Neuronal stem cell (in vitro differentiated cells): ENCODE results near the gene PRXL2A.

Experiments
- DNase-seq: peaks from one replicate; pipeline ENCODE4 v3.0.0-alpha.2; 2013; ENCODE audit warnings: low spot score
- H2AFZ ChIP-seq: one replicate; pipeline ENCODE4 v1.6.1; 2013; ENCODE audit warnings: mild to moderate bottlenecking, low read length, inconsistent platforms
- H2AK5ac ChIP-seq: 2 replicates; pipeline ENCODE4 v1.6.1; 2013; ENCODE audit warnings: low read depth, mild to moderate bottlenecking, inconsistent platforms, low read length, moderate library complexity, mixed read lengths
- H2BK120ac ChIP-seq: 2 replicates; pipeline ENCODE4 v1.6.1; 2013; ENCODE audit warnings: low read depth, mild to moderate bottlenecking, inconsistent platforms, low read length, moderate library complexity, mixed read lengths
- H2BK12ac ChIP-seq: one replicate; pipeline ENCODE4 v1.6.1; 2013; ENCODE audit warnings: low read length, inconsistent platforms
- H2BK15ac ChIP-seq: 2 replicates; pipeline ENCODE4 v1.6.1; 2013; ENCODE audit warnings: mild to moderate bottlenecking, low read length, inconsistent platforms, mixed read lengths
- H2BK5ac ChIP-seq: one replicate; pipeline ENCODE4 v1.6.1; 2013; ENCODE audit warnings: inconsistent platforms, mild to moderate bottlenecking, low read length, moderate library complexity
- H3K14ac ChIP-seq: one replicate; pipeline ENCODE4 v1.6.1; 2013; ENCODE audit warnings: low read length, inconsistent platforms
- H3K18ac ChIP-seq: 2 replicates; pipeline ENCODE4 v1.6.1; 2013; ENCODE audit warnings: low read length, inconsistent platforms
- H3K23ac ChIP-seq: 2 replicates; pipeline ENCODE4 v1.6.1; 2013; ENCODE audit warnings: low read depth, mild to moderate bottlenecking, mixed read lengths, low read length, inconsistent platforms; ENCODE audit not compliant: poor library complexity
- H3K27ac ChIP-seq: replicated peaks from 3 replicates; pipeline ENCODE4 v1.5.1; 2013; ENCODE audit warnings: low read length, inconsistent platforms
- H3K27me3 ChIP-seq, 3 experiments: 2 replicates each; pipeline ENCODE4 v1.6.1; 2013; ENCODE audit warnings: low read length in 3 of 3, mild to moderate bottlenecking in 2 of 3, inconsistent platforms in 1 of 3, low read depth in 1 of 3, mixed read lengths in 1 of 3, moderate library complexity in 1 of 3; ENCODE audit not compliant: control insufficient read depth in 3 of 3, insufficient read depth in 3 of 3
- H3K36me3 ChIP-seq, 2 donors: replicated peaks in 1 of 2; 2 replicates each; pipeline ENCODE4 v1.6.1; 2013; ENCODE audit warnings: low read length in 2 of 2; ENCODE audit not compliant: control insufficient read depth in 2 of 2, insufficient read depth in 2 of 2
- H3K4ac ChIP-seq: 2 replicates; pipeline ENCODE4 v1.6.1; 2013; ENCODE audit warnings: inconsistent platforms, mild to moderate bottlenecking, low read length, moderate library complexity
- H3K4me1 ChIP-seq, 2 donors: 1 replicate in 1 of 2; 2 replicates in 1 of 2; pipeline ENCODE4 v1.6.1; 2013; ENCODE audit warnings: low read length in 2 of 2, low read depth in 1 of 2; ENCODE audit not compliant: control insufficient read depth in 2 of 2, insufficient read depth in 1 of 2
- H3K4me2 ChIP-seq: one replicate; pipeline ENCODE4 v1.6.1; 2013; ENCODE audit warnings: mild to moderate bottlenecking, low read length, inconsistent platforms; ENCODE audit not compliant: insufficient read depth, poor library complexity, severe bottlenecking
- H3K4me3 ChIP-seq, 2 donors: 2 replicates each; pipeline ENCODE4 v1.5.1; 2013; ENCODE audit warnings: low read length in 2 of 2, mild to moderate bottlenecking in 2 of 2, inconsistent platforms in 1 of 2, moderate library complexity in 1 of 2
- H3K79me1 ChIP-seq: one replicate; pipeline ENCODE4 v1.6.1; 2013; ENCODE audit warnings: low read depth, mild to moderate bottlenecking, inconsistent platforms, low read length, moderate library complexity
- H3K9ac ChIP-seq: one replicate; pipeline ENCODE4 v1.6.1; 2013; ENCODE audit warnings: mild to moderate bottlenecking, low read depth, low read length, inconsistent platforms; ENCODE audit not compliant: poor library complexity
- H3K9me3 ChIP-seq, 2 donors: replicated peaks in 1 of 2; 2 replicates each; pipeline versions ENCODE3 to v1.6.1; 2013; ENCODE audit warnings: low read length in 2 of 2, mild to moderate bottlenecking in 2 of 2, inconsistent platforms in 1 of 2, low read depth in 1 of 2, mixed read lengths in 1 of 2, moderate library complexity in 1 of 2; ENCODE audit not compliant: control insufficient read depth in 2 of 2, insufficient read depth in 1 of 2
- H4K8ac ChIP-seq: one replicate; pipeline ENCODE4 v1.6.1; 2013; ENCODE audit warnings: low read depth, mild to moderate bottlenecking, inconsistent platforms, low read length, moderate library complexity
- H4K91ac ChIP-seq: one replicate; pipeline ENCODE4 v1.6.1; 2013; ENCODE audit warnings: low read length, low read depth, mild to moderate bottlenecking, inconsistent platforms; ENCODE audit not compliant: poor library complexity
- WGBS, 2 donors: extraction: QIAGEN DNeasy Blood & Tissue Kit; methylation state at CpG; one replicate each; pipeline ENCODE4 v1.1.7; 2013; ENCODE audit warnings: missing lambda C conversion rate in 2 of 2, mixed read lengths in 1 of 2; ENCODE audit not compliant: insufficient read length in 2 of 2, insufficient replicate concordance in 1 of 2; ENCODE audit errors: extremely low coverage in 2 of 2; 5-methylcytosine and 5-hydroxymethylcytosine counted together

Gene PRXL2A

DNA sequence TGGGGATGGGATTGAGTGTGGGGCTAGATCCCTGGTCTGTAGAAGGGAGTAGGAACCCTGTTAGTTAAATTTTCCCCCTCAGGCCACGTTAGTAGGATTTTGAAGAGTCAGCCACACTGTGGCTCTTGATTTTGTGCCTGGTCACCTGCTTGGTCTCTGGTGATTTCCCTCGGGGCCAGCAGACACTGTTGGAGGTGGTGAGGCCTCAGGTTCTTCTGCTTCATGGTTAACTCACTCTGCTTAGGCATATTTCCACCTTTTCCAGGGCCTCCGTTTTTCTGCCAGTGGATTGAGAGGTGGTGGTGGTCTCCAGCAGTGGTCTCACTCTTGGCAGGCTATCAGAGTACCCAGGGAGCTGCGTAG lies 49.9 kb downstream of the PRXL2A start:
- Histone ChIP-seq H2BK12ac (no peak overlapping the region), H2BK15ac (no peak overlapping the region), H2AFZ (no peak overlapping the region), H3K9ac (no peak overlapping the region), H3K9me3 (no peaks in the 10 kb centered on the region), H3K27me3 (no peaks in the 10 kb centered on the region), H3K27ac (no peak overlapping the region), H3K36me3 (peaks cover 0 to 24% of the 10 kb centered on the region in 2 donors), H3K79me1 (peaks cover 18% of the 10 kb centered on the region), H4K91ac (no peak overlapping the region), H3K14ac (no peak overlapping the region), H2AK5ac (no peak overlapping the region), H3K23ac (no peak overlapping the region), H3K4me1 (peaks cover 48 to 53% of the 10 kb centered on the region in 2 donors), H3K4me3 (no peak overlapping the region), H2BK120ac (no peak overlapping the region), H3K18ac (no peak overlapping the region), H3K4ac (no peak overlapping the region), H2BK5ac (no peak overlapping the region), H3K4me2 (no peak overlapping the region), H4K8ac (no peak overlapping the region)
- no peak for DNase-seq
- WGBS, 2 donors = no CpG with 5 or more reads among the region's 4 CpGs

DNA sequence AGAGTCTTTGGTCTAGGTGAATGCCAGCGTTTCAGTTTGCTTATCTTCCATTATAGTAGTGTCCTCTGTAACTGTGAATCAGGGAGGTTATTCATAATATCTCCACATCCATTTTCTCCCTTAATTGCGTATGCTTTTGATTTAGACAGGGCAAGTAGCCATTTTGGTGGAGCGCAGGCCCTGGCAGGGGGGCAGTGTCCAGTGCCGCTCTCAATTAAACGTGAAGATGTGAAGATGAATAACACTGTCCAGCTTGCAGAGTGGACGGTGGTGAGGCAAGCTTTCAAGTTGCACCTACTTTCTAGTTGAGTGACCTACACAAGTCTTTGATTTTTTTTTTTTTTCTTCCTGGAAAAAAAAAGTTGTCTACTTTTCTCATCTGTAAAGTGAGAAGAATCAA lies 50.3 kb downstream of the PRXL2A start:
- Histone ChIP-seq H3K4ac (no peak overlapping the region), H4K91ac (no peak overlapping the region), H2BK15ac (no peak overlapping the region), H3K79me1 (peaks cover 18% of the 10 kb centered on the region), H3K14ac (no peak overlapping the region), H3K27me3 (no peaks in the 10 kb centered on the region), H3K4me1 (peaks cover 52 to 56% of the 10 kb centered on the region in 2 donors), H2BK5ac (no peak overlapping the region), H3K4me2 (no peak overlapping the region), H3K36me3 (peaks cover 0 to 24% of the 10 kb centered on the region in 2 donors), H2BK12ac (no peak overlapping the region), H3K9me3 (no peaks in the 10 kb centered on the region), H2AFZ (no peak overlapping the region), H4K8ac (no peak overlapping the region), H3K23ac (no peak overlapping the region), H2AK5ac (no peak overlapping the region), H3K4me3 (no peak overlapping the region), H2BK120ac (no peak overlapping the region), H3K18ac (no peak overlapping the region), H3K27ac (no peak overlapping the region), H3K9ac (no peak overlapping the region)
- no peak for DNase-seq
- WGBS, 2 donors = no CpG with 5 or more reads among the region's 6 CpGs

DNA sequence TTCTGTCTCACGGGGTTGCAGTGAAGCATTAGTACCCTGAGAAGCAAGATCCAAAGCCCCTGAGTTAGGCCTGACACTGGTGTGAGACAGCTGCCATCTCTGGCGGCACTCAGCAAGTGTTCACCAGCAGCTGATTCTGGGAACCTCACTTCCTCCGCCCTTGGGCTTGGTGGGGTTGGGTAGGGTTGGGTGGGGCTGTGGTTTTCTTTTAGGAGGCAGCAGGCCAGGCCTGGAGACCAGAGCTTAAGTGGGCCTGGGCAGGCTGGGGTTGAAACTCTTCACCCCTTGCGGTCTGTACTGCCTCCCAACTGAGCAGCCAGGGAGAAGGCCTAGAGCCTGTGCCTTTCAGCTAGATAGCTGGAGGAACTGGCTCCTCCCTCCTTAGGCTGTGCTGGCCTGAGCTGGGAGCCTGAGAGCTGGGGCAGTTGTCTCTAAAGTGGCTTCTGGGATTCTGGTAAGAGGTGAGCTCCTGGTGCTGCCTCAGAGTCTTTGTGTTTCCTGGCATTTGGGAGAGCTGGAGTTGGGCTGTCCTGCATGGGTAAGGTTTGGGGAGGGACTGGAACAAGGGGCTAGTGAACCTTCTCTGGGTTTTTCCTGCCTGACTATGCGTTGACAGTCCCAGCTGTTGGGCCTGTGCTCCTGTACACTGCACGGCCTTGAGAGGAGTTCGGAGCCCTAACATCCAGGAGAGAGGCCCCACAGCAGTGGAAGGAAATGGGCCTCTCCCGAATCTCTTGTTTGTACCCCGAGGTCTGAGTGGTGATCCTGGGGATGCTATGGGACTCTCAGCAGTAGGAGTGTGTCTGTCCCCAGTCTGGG lies 50.9 kb downstream of the PRXL2A start:
- Histone ChIP-seq H4K8ac (no peak overlapping the region), H3K27ac (no peak overlapping the region), H2AK5ac (peak overlapping the region; percentile 15), H2BK12ac (no peak overlapping the region), H3K14ac (peak overlapping the region; percentile 79), H3K4me1 (peaks cover 58 to 62% of the 10 kb centered on the region in 2 donors), H3K18ac (peak overlapping the region; percentile 39), H3K36me3 (peaks cover 0 to 24% of the 10 kb centered on the region in 2 donors), H3K4ac (no peak overlapping the region), H3K79me1 (peaks cover 18% of the 10 kb centered on the region), H3K4me3 (no peak overlapping the region), H2AFZ (no peak overlapping the region), H3K9me3 (no peaks in the 10 kb centered on the region), H3K27me3 (no peaks in the 10 kb centered on the region), H3K23ac (peak overlapping the region; percentile 49), H3K4me2 (no peak overlapping the region), H2BK5ac (no peak overlapping the region), H4K91ac (no peak overlapping the region), H2BK120ac (no peak overlapping the region), H2BK15ac (peak overlapping the region; percentile 78), H3K9ac (no peak overlapping the region)
- DNase-seq = no peak
- no CpG with 5 or more reads among the region's 9 CpGs for WGBS, 2 donors

DNA sequence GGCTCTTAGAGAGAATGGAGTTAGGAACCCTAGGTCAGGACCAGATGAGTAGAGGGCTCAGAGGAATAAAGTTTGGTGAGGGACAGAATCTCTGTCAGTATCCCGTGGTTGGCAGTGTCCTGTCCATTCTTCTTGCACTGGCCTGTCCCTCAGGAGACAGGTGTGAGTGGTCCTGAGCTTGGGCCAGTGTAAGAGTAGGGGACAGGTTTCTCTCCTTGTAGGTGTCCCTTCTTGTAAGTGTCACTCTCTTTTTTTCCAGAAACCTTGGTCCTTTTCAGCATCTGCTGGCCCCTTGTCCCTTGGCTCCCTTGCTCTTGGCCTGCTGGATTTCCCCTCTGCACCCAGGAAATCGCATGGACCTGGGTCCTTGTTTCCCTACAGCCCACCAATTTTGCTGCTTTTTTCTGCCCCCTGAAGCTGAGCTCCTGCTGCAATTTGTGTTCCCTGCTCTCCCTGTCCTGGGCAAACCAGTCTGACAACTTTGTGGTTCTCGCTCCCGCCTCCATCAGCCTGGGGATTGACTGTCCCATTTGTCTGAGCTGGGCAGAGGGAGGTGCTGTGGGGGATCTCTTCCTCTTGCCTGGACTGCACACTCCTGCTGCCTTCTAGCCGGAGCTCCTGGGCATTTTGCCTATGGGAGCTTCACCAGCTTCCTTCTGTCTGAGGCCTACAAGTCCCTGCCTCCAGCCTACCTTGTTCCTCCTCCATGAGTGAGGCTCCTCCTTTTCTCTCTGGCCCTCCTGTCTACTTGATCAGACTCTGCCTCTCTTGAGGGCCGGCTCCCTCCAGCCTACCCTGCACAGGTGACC lies 52.3 kb downstream of the PRXL2A start:
- no peak overlapping the region for H3K9ac ChIP-seq
- H4K8ac ChIP-seq = no peak overlapping the region
- no peak overlapping the region for H3K14ac ChIP-seq
- DNase-seq = no peak
- H3K4me1 ChIP-seq = peaks cover 66 to 68% of the 10 kb centered on the region in 2 donors
- no peak overlapping the region for H2BK120ac ChIP-seq
- no peaks in the 10 kb centered on the region for H3K27me3 ChIP-seq
- no peaks in the 10 kb centered on the region for H3K9me3 ChIP-seq
- no peak overlapping the region for H2AFZ ChIP-seq
- H3K27ac ChIP-seq = peak overlapping the region; percentile 24
- no peak overlapping the region for H3K4me3 ChIP-seq
- peaks cover 11% of the 10 kb centered on the region for H3K79me1 ChIP-seq
- H2BK5ac ChIP-seq = no peak overlapping the region
- H3K23ac ChIP-seq = no peak overlapping the region
- peak overlapping the region; percentile 76 for H3K18ac ChIP-seq
- H4K91ac ChIP-seq = no peak overlapping the region
- no CpG with 5 or more reads among the region's 6 CpGs for WGBS, 2 donors
- H2AK5ac ChIP-seq = peak overlapping the region; percentile 49
- H2BK12ac ChIP-seq = no peak overlapping the region
- no peak overlapping the region for H2BK15ac ChIP-seq
- H3K36me3 ChIP-seq = peaks cover 0 to 24% of the 10 kb centered on the region in 2 donors
- no peak overlapping the region for H3K4ac ChIP-seq
- H3K4me2 ChIP-seq = no peak overlapping the region
